DOHH2 (cell line): ENCODE measurements around the gene GABRB1.

Experiments used
- H3F3A ChIP-seq: fragments of 200-600 bp; sonication (generic), shearing (Covaris generic); 2 replicates; pipeline ENCODE4 v1.6.0; 2016; ENCODE audit warnings: antibody characterized with exemption, mild to moderate bottlenecking; ENCODE audit not compliant: control insufficient read depth, insufficient read depth
- H3K27ac ChIP-seq: fragments of 200-600 bp; sonication (generic); 2 replicates; pipeline ENCODE4 v1.5.1; 2014; ENCODE audit warnings: low read depth, mild to moderate bottlenecking, low read length, moderate library complexity
- H3K27me3 ChIP-seq: fragments of 200-600 bp; sonication (generic); 2 replicates; pipeline ENCODE4 v1.6.1; 2014; ENCODE audit warnings: mild to moderate bottlenecking, low read length, mixed read lengths; ENCODE audit not compliant: control insufficient read depth
- H3K36me3 ChIP-seq: fragments of 200-600 bp; sonication (generic); 2 replicates; pipeline ENCODE4 v1.6.1; 2014; ENCODE audit warnings: mild to moderate bottlenecking, low read length, moderate library complexity, mixed read lengths; ENCODE audit not compliant: control insufficient read depth
- H3K4me1 ChIP-seq: fragments of 200-600 bp; sonication (generic); 2 replicates; pipeline ENCODE4 v1.6.1; 2014; ENCODE audit warnings: mild to moderate bottlenecking, low read length, mixed read lengths; ENCODE audit not compliant: control insufficient read depth
- H3K4me2 ChIP-seq: fragments of 200-600 bp; sonication (generic); 2 replicates; pipeline ENCODE4 v1.6.0; 2014; ENCODE audit warnings: mild to moderate bottlenecking, low read length, moderate library complexity
- H3K4me3 ChIP-seq: fragments of 200-600 bp; sonication (generic); 2 replicates; pipeline ENCODE4 v1.5.1; 2014; ENCODE audit warnings: mild to moderate bottlenecking, low read length, mixed read lengths
- H3K79me2 ChIP-seq: fragments of 200-600 bp; sonication (generic); 2 replicates; pipeline ENCODE4 v1.6.1; 2014; ENCODE audit warnings: mild to moderate bottlenecking, low read length, mixed read lengths; ENCODE audit not compliant: control insufficient read depth
- H3K9me2 ChIP-seq: fragments of 200-600 bp; sonication (generic); replicated peaks from 2 replicates; pipeline ENCODE4 v1.6.1; 2014; ENCODE audit warnings: mild to moderate bottlenecking, low read length, mixed read lengths; ENCODE audit not compliant: control insufficient read depth
- H3K9me3 ChIP-seq: fragments of 200-600 bp; sonication (generic); 2 replicates; pipeline ENCODE4 v1.6.1; 2014; ENCODE audit warnings: antibody characterized with exemption, low read length, mixed read lengths; ENCODE audit not compliant: control insufficient read depth, insufficient read depth
- H4K20me1 ChIP-seq: fragments of 200-600 bp; sonication (generic); 2 replicates; pipeline ENCODE4 v1.6.0; 2014; ENCODE audit warnings: low read depth, mild to moderate bottlenecking, antibody characterized with exemption, low read length, moderate library complexity; ENCODE audit not compliant: control insufficient read depth, insufficient read depth
- CTCF ChIP-seq: fragments of 200-600 bp; sonication (generic); IDR thresholded peaks from one replicate; pipeline ENCODE4 v1.5.1; 2014; ENCODE audit warnings: antibody characterized with exemption, mild to moderate bottlenecking, low read depth, low read length; ENCODE audit not compliant: poor library complexity, severe bottlenecking
- EZH2phosphoT487 ChIP-seq: fragments of 200-600 bp; sonication (generic); IDR thresholded peaks from 2 replicates; pipeline ENCODE4 v1.6.1; 2017; ENCODE audit warnings: borderline replicate concordance, mild to moderate bottlenecking, antibody characterized with exemption, low read length, moderate library complexity, mixed read lengths

GABRB1 gene

GRCh38 chr4:47368211-47368610, 336.8 kb downstream of the GABRB1 start:
- no peak overlapping the region for H3K4me3 ChIP-seq
- TF ChIP-seq EZH2phosphoT487 (no peak), CTCF (no peak)
- H4K20me1 ChIP-seq, result no peaks in the 10 kb centered on the region
- H3F3A ChIP-seq, result no peaks in the 10 kb centered on the region
- no peaks in the 10 kb centered on the region for H3K4me1 ChIP-seq
- H3K4me2 ChIP-seq, result no peak overlapping the region
- H3K27me3 ChIP-seq, result no peaks in the 10 kb centered on the region; the same call in 1 of the 2 replicates
- no peak overlapping the region for H3K27ac ChIP-seq
- no peaks in the 10 kb centered on the region for H3K9me2 ChIP-seq
- no peaks in the 10 kb centered on the region for H3K79me2 ChIP-seq
- H3K9me3 ChIP-seq, result no peaks in the 10 kb centered on the region
- no peaks in the 10 kb centered on the region for H3K36me3 ChIP-seq

GRCh38 chr4:47372561-47372960, 341.2 kb downstream of the GABRB1 start:
- no peaks in the 10 kb centered on the region for H4K20me1 ChIP-seq
- no peak overlapping the region for H3K27ac ChIP-seq
- H3K4me3 ChIP-seq, result no peak overlapping the region
- H3K79me2 ChIP-seq, result no peaks in the 10 kb centered on the region
- H3K4me2 ChIP-seq, result no peak overlapping the region
- no peaks in the 10 kb centered on the region for H3K9me3 ChIP-seq
- TF ChIP-seq CTCF, result no peak
- TF ChIP-seq EZH2phosphoT487, result no peak
- no peaks in the 10 kb centered on the region for H3F3A ChIP-seq
- no peaks in the 10 kb centered on the region; the same call in 1 of the 2 replicates for H3K27me3 ChIP-seq
- no peaks in the 10 kb centered on the region for H3K36me3 ChIP-seq
- no peaks in the 10 kb centered on the region for H3K9me2 ChIP-seq
- H3K4me1 ChIP-seq, result no peaks in the 10 kb centered on the region

- H3K4me1 ChIP-seq, result no peaks in the 10 kb centered on the region
- no peaks in the 10 kb centered on the region for H3K79me2 ChIP-seq
- H3K4me2 ChIP-seq, result no peak overlapping the region
- no peaks in the 10 kb centered on the region for H3K36me3 ChIP-seq
- H3K9me3 ChIP-seq, result no peaks in the 10 kb centered on the region
- H3F3A ChIP-seq, result no peaks in the 10 kb centered on the region
- no peak for TF ChIP-seq EZH2phosphoT487
- TF ChIP-seq CTCF, result no peak
- H4K20me1 ChIP-seq, result no peaks in the 10 kb centered on the region
- H3K4me3 ChIP-seq, result no peak overlapping the region
- H3K27me3 ChIP-seq, result no peaks in the 10 kb centered on the region; the same call in 1 of the 2 replicates
- no peak overlapping the region for H3K27ac ChIP-seq
- H3K9me2 ChIP-seq, result no peaks in the 10 kb centered on the region
These were observed 341.8 kb downstream of the GABRB1 start for GRCh38 chr4:47373174-47373573.

GRCh38 chr4:47373709-47374108, 342.3 kb downstream of the GABRB1 start:
- Histone ChIP-seq H3K9me3 (no peaks in the 10 kb centered on the region), H3F3A (no peaks in the 10 kb centered on the region), H3K4me3 (no peak overlapping the region), H3K27me3 (no peaks in the 10 kb centered on the region; the same call in 1 of the 2 replicates), H3K4me2 (no peak overlapping the region), H3K27ac (no peak overlapping the region), H3K4me1 (no peaks in the 10 kb centered on the region), H3K36me3 (no peaks in the 10 kb centered on the region), H3K9me2 (no peaks in the 10 kb centered on the region), H4K20me1 (no peaks in the 10 kb centered on the region), H3K79me2 (no peaks in the 10 kb centered on the region)
- TF ChIP-seq EZH2phosphoT487 (no peak), CTCF (no peak)
